NCI-H187 (cell line): ENCODE data around the gene COASY.
"Not testable (repeated sequence)": the region's sequence is repeated elsewhere in the genome, so short reads cannot be mapped to it uniquely, and the experiment has no call there.

Experiments
- DNase-seq, 2 experiments: peaks; one replicate each; lab custom pipeline; 2025; lab: John Stamatoyannopoulos, UW

The COASY gene

GRCh38 chr17:42574463-42574862, 12.5 kb downstream of the COASY start:
- DNase-seq: no peak

- no peak for DNase-seq
Observed at GRCh38 chr17:42577140-42577531, 15.2 kb downstream of the COASY start.

DNA sequence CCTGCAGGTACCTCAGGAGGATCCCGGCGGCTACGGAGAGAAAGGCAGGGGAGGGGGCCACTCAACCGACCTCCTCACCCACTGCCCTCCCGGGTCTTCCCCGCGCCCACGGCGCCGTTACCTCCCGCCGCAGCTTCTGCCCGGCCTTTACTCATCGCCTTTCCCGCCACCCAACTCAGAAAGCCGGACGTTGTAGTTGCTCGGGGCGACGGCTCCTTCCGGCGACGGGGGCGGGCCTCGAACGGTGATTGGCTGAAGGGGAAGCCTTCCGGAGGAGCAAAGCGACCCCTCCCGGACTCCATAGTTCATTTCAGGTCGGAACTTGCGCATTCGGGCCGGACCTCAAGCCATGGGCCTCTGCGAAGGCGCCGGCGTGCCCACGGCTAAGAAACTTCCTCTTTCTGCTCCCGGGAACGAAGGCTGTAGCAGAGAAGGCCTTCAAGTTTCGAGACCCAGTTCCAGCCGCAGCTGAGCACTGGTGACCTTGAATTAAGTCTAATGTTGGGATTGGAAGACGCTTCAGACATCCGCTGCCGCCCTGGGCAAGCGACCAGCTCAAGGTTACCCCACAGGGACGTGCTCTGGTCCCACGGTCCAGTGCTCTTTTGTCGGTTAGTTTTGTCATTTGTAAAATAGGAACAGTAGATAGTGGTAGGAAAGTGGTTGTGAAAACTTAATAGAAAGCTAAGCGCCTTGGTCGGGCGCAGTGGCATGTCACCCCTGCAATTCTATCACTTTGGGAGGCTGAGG, 15.8 kb downstream of the COASY start, which contains the start of gene PSMC3IP:
TSS of gene PSMC3IP (minus strand) at position 198 of the 750 bp plus-strand sequence. CDS start at position 155, 43 bp downstream.
- DNase-seq: peak; percentile 75 to 86

DNA sequence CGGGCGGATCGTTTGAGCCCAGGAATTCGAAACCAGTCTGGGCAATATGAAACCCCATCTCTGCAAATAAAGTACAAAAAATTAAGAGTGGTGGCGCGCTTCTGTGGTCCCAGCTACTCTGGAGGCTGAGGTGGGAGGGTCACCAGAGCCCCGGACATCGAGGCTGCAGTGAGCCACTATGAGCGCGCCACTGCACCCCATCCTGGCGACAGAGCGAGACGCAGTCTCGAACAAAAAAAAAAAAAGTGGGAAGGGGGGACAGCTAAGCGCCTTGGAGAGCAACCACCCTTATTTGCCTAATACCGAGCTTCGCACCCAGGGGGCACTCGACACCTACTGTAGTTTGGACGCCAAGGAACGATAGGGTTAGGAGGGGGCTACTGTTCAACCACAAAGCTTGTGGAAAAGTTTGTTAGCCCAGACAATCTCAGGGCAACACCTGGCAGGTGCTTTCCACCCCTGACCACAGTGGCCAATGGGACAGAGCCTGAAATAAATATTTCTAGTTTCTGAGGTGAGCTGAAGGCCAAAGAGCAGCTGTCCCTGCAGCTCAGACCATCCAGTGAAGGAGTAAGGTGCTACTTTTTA, 16.4 kb downstream of the COASY start:
- DNase-seq: peak; percentile 34 to 54

DNA sequence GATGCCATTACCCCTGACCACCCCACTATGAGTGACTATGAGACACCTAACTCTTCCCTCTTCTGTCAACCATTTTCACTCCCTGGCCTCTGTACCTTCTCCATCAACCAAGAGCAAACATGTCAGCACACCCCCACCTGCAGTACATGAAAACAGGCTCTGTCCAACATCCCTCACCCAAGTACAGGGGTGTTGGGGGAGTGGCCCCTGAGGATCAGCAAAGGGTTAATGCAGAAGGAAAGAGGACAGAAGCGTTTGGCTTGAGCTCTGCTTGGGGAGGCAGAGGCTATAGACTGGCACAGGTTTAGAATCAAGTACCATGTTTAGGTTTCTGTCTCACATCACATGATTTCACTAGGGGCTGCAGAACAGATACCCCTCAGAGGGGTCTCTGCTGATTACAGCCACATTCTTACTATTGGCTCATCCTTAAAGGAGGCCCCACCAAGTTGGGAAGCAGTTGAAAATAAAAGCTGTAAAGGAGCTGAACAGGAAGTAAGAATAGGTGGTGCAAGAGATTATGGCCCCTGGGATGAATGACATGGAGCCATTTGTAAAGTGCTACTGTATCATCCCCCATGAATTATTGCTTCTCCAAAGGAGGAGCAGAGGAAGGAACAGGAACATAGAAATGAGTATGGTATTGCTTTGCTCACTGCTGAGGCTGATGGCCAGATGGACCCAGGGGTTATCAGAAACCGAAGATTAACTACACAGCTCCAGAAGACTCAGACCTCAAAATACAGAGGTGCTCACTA, 18.0 kb downstream of the COASY start:
- DNase-seq: no peak

GRCh38 chr17:42581744-42582270, 19.9 kb downstream of the COASY start:
- no peak for DNase-seq

- DNase-seq: no peak
Observed at GRCh38 chr17:42584880-42585279, 22.9 kb downstream of the COASY start.

GRCh38 chr17:42585353-42585752, 23.4 kb downstream of the COASY start:
- no peak for DNase-seq

GRCh38 chr17:42586514-42587230, 24.7 kb downstream of the COASY start:
- no peak for DNase-seq

DNA sequence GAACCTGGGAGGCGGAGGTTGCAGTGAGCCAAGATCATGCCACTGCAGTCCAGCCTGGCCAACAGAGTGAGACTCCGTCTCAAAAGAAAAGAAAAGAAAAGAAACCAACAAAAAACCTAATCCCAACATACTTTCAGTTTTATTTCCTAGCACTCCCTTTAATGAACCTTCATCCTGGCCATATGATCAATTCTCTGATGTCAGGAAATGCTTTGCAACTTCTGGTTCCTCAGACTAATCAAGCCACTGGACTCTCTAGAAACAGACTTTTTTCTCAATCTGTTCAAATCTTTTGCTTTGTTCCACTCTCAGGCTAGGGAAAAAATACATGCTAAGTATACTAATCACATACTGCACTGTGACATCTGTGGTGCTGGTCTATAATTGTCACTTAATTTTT, 28.9 kb downstream of the COASY start:
- DNase-seq: no peak

DNA sequence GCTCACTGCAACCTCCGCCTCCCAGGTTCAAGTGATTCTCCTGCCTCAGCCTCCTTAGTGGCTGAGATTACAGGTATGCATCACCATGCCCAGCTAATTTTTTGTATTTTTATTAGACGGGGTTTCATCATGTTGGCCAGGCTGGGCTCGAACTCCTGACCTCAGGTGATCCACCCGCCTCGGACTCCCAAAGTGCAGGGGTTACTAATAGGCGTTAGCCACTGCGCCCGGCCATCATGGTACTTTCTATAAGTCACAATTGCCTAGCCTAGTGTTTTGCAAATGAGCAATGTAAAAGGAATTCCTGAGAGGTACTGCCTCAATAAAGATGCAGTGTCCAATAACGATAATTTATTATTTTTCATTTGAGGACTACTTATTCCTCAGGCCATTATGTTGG, 29.5 kb downstream of the COASY start:
- DNase-seq: no peak

- no peak for DNase-seq
Observed at GRCh38 chr17:42596386-42596785, 34.4 kb downstream of the COASY start.

DNA sequence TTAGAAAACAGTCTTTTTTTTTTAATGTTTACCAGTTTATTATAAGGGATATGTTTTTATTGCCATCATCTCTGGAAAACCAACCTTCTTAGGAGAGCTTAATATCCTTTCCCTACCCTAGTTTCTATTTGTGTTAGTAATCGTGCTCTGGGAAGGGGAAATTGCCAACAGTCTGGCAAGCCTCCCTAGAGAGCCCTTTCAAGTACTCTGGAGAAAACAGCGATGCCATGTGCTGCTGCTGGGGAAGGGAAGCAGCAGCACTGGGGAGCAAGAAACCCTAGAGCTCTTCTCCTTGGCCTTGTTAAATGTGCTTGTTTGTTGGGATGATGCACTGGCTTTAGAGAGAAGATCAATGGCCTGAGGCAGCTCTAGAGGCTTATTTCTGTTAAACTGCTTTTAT, 37.0 kb downstream of the COASY start:
- peak in 1 of 2 experiments; percentile 10 for DNase-seq

- no peak for DNase-seq
Observed at GRCh38 chr17:42603318-42603717, 41.4 kb downstream of the COASY start.

GRCh38 chr17:42607769-42608168, 45.8 kb downstream of the COASY start:
- no peak for DNase-seq

GRCh38 chr17:42608305-42609181, 46.6 kb downstream of the COASY start:
- DNase-seq: no peak

- DNase-seq: peak; percentile 94 to 98
Observed at GRCh38 chr17:42609182-42609813, 47.4 kb downstream of the COASY start, which contains the start of the genes RETREG3 and TUBG1. RETREG3 (minus strand) TSS chr17:42609374; CDS start chr17:42609324, 50 bp downstream. TUBG1 (plus strand) TSS chr17:42609683; CDS start chr17:42609738, 55 bp downstream.

DNA sequence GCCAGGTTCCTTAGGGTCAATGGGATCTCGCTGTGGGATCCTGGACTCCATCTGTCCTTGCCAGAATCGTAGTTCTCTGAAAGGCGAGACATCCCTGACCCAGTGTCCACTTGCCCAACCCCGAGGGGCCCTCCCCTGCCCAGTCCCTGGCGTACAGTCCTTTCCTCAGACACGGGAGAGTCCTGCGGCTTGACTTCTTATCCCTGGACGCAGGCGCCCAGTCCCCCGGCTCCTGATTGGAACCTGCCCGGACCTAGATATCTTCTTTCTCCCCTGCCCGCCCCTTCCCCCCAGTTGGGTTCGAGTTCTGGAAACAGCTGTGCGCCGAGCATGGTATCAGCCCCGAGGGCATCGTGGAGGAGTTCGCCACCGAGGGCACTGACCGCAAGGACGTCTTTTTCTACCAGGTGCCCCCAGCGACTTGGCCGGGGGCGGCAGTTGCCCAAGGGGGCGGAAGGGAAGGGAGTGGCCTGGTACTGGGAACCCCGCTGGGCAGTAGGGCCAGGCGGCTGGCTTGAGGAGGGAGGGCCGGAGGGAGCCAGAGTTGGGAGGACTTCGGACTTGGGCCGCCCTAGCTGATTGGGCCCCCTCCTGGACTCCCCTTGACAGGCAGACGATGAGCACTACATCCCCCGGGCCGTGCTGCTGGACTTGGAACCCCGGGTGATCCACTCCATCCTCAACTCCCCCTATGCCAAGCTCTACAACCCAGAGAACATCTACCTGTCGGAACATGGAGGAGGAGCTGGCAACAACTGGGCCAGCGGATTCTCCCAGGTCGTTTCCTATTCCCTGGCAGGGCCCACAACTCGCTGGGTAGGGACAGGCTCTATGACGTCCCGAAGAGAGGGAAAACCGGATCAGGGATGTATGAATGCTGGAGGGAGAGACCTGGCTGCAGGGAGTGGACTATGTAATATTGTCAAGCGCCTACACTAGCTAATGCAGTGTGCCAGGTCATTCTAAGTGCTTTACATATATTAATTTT, 48.2 kb downstream of the COASY start:
- not testable (repeated sequence) for DNase-seq

DNA sequence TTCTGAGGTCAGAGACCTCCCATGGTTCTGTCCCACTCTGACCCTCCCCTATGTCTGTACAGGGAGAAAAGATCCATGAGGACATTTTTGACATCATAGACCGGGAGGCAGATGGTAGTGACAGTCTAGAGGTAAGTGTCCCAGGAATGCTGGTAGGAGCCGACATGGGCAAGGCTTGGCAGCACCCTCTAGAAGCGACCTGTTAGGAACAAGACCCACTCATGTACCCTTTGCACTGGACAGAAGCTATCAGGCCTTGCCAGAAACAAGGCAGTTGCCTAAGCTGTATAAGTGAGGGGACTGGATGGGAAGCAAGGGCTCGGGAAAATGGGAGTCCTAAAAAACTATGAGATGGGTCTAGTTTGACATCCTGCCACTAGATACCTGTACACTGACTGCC, 50.1 kb downstream of the COASY start:
- DNase-seq: no peak
